Measurements from ENCODE around the gene MRPS12.
"Not testable (repeated sequence)": the region's sequence is repeated elsewhere in the genome, so short reads cannot be mapped to it uniquely, and the experiment has no call there.

The MRPS12 gene

GRCh38 chr19:38966149-38966548 is 35.4 kb downstream of the MRPS12 start:
- not testable (repeated sequence) for H3K27me3 ChIP-seq (ENCODE audit: control insufficient read depth, insufficient read depth, low read length); H3K36me3 ChIP-seq (ENCODE audit: insufficient read depth, low read length); H3K4me1 ChIP-seq (ENCODE audit: control insufficient read depth, insufficient read depth, low read length); H3K4me2 ChIP-seq (ENCODE audit: low read length); H3K9me3 ChIP-seq (replicated peaks; ENCODE audit: low read length); H3K4me3 ChIP-seq (ENCODE audit: low read length); H3K9ac ChIP-seq (ENCODE audit: low read depth, low read length)

GRCh38 chr19:38970664-38971532 is 40.2 kb downstream of the MRPS12 start:
- Histone ChIP-seq H3K9ac (ENCODE audit: low read depth, low read length) (no peak overlapping the region), H3K4me1 (ENCODE audit: control insufficient read depth, insufficient read depth, low read length) (peaks cover 5% of the 10 kb centered on the region), H3K36me3 (ENCODE audit: insufficient read depth, low read length) (peaks cover 4% of the 10 kb centered on the region), H3K27me3 (ENCODE audit: control insufficient read depth, insufficient read depth, low read length) (no peaks in the 10 kb centered on the region), H3K4me2 (ENCODE audit: low read length) (no peak overlapping the region), H3K4me3 (ENCODE audit: low read length) (no peak overlapping the region), H3K9me3 (replicated peaks; ENCODE audit: low read length) (no peaks in the 10 kb centered on the region)

DNA sequence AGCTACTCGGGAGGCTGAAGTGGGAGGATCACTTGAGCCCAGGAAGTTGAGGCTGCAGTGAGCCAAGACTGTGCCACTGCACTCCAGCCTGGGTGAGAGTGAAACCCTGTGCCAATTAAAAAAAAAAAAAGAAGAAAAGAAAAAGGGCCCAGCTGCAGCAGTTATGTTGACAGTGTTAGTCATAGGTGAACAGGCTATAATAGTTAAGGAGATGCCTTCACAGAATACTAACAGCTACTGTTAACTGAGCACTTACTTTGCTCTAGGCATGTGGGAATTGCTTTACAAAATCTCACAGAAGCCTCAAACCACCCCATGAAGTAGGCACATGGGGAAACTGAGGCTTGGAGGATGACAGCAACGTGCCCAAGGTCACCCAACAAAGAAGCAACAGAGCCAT is 40.9 kb downstream of the MRPS12 start:
- H3K36me3 ChIP-seq (ENCODE audit: insufficient read depth, low read length): peaks cover 4% of the 10 kb centered on the region
- H3K9me3 ChIP-seq (replicated peaks; ENCODE audit: low read length): no peaks in the 10 kb centered on the region

DNA sequence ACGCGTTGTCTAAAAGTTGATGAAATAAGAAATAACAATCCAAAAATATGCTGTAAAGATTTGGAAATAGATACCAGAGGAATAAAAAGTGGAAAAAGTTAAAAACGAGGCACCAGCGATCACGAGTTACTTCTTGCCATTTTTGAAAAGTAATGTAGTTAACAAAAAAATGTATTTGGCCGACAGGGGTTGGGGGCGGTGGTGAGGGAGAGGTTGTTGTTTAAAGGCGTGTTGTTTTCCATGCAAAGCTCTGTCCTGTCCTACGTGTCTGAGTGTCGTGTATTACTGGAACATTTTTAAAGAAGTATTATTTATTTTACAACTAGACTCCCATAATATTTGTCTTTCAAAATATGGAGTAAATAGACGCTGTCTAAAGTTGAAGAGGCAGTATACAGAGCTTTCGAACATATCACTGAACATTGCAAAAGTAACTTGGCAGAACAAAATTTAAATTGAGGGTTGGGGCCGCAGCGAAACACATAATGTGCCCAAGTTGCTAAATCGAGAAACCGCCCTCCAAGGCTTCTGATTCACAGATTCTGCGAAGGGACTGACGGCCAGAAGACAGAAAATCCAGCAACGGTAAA is 44.0 kb downstream of the MRPS12 start:
- H3K9me3 ChIP-seq (replicated peaks; ENCODE audit: low read length): no peaks in the 10 kb centered on the region
- peak overlapping the region; percentile 80 for H3K4me3 ChIP-seq (ENCODE audit: low read length)
- H3K9ac ChIP-seq (ENCODE audit: low read depth, low read length): peak overlapping the region; percentile 88
- peaks cover 14% of the 10 kb centered on the region for H3K4me1 ChIP-seq (ENCODE audit: control insufficient read depth, insufficient read depth, low read length)
- no peaks in the 10 kb centered on the region for H3K27me3 ChIP-seq (ENCODE audit: control insufficient read depth, insufficient read depth, low read length)
- no peaks in the 10 kb centered on the region for H3K36me3 ChIP-seq (ENCODE audit: insufficient read depth, low read length)
- H3K4me2 ChIP-seq (ENCODE audit: low read length): peak overlapping the region; percentile 91

More for the DNA sequence above, 40.9 kb downstream of the MRPS12 start:
- Histone ChIP-seq H3K4me2 (ENCODE audit: low read length) (no peak overlapping the region), H3K4me3 (ENCODE audit: low read length) (no peak overlapping the region), H3K9ac (ENCODE audit: low read depth, low read length) (no peak overlapping the region), H3K27me3 (ENCODE audit: control insufficient read depth, insufficient read depth, low read length) (no peaks in the 10 kb centered on the region), H3K4me1 (ENCODE audit: control insufficient read depth, insufficient read depth, low read length) (peaks cover 13% of the 10 kb centered on the region)

DNA sequence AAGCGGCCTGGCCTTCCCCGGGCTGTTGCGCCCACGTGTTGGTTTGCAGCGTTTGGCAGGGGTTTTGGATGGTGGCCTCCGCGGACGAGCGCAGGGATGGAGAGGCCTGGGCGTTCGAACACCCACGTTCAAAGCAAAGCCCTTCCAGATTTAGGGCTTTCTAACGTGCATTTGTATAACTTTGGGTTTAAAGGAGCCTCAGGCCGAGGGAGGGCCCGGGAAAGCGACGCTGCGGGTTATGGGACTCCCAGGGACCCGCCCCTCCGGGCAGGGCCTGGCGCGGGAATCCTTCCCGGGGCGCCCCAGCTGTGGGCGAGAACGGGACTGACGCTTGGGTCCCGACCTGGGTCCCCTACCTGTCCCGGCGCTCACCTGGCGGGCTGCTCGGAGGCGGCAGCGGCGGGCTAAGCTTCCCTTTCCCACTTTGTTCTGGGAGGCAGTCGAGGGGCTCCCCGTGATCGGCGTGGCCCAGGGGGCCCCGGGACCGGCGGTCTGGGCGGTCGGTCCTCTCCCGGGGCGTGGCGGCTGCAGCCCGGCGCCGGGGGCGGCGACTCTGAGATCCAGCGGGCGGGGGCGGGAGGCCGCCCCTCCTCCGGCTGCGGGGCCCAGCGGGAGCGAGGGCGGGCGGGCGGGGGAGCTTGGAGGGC is 44.6 kb downstream of the MRPS12 start, which contains the start of gene FBXO17:
Gene FBXO17, minus strand, starts transcription at position 529 of the 647 bp plus-strand sequence. CDS start 25,423 bp downstream, outside the sequence.
- H3K36me3 ChIP-seq (ENCODE audit: insufficient read depth, low read length): no peaks in the 10 kb centered on the region
- H3K9me3 ChIP-seq (replicated peaks; ENCODE audit: low read length): no peaks in the 10 kb centered on the region
- peaks cover 14% of the 10 kb centered on the region for H3K4me1 ChIP-seq (ENCODE audit: control insufficient read depth, insufficient read depth, low read length)
- peak within 1 kb of the TSS; percentile 88 for H3K9ac ChIP-seq (ENCODE audit: low read depth, low read length)
- peak within 1 kb of the TSS; percentile 91 for H3K4me2 ChIP-seq (ENCODE audit: low read length)
- peak within 1 kb of the TSS; percentile 80 for H3K4me3 ChIP-seq (ENCODE audit: low read length)
- H3K27me3 ChIP-seq (ENCODE audit: control insufficient read depth, insufficient read depth, low read length): no peaks in the 10 kb centered on the region

GRCh38 chr19:38975861-38976271 is 45.1 kb downstream of the MRPS12 start:
- no peaks in the 10 kb centered on the region for H3K36me3 ChIP-seq (ENCODE audit: insufficient read depth, low read length)
- peaks cover 14% of the 10 kb centered on the region for H3K4me1 ChIP-seq (ENCODE audit: control insufficient read depth, insufficient read depth, low read length)
- H3K4me2 ChIP-seq (ENCODE audit: low read length): peak overlapping the region; percentile 91
- peak overlapping the region; percentile 88 for H3K9ac ChIP-seq (ENCODE audit: low read depth, low read length)
- no peaks in the 10 kb centered on the region for H3K9me3 ChIP-seq (replicated peaks; ENCODE audit: low read length)
- peak overlapping the region; percentile 80 for H3K4me3 ChIP-seq (ENCODE audit: low read length)
- no peaks in the 10 kb centered on the region for H3K27me3 ChIP-seq (ENCODE audit: control insufficient read depth, insufficient read depth, low read length)

- Histone ChIP-seq H3K4me1 (ENCODE audit: control insufficient read depth, insufficient read depth, low read length) (peaks cover 14% of the 10 kb centered on the region), H3K27me3 (ENCODE audit: control insufficient read depth, insufficient read depth, low read length) (peaks cover 5% of the 10 kb centered on the region), H3K4me2 (ENCODE audit: low read length) (no peak overlapping the region), H3K9me3 (replicated peaks; ENCODE audit: low read length) (no peaks in the 10 kb centered on the region), H3K4me3 (ENCODE audit: low read length) (no peak overlapping the region), H3K9ac (ENCODE audit: low read depth, low read length) (no peak overlapping the region), H3K36me3 (ENCODE audit: insufficient read depth, low read length) (no peaks in the 10 kb centered on the region)
Measured at GRCh38 chr19:38977445-38978325, 46.9 kb downstream of the MRPS12 start.

DNA sequence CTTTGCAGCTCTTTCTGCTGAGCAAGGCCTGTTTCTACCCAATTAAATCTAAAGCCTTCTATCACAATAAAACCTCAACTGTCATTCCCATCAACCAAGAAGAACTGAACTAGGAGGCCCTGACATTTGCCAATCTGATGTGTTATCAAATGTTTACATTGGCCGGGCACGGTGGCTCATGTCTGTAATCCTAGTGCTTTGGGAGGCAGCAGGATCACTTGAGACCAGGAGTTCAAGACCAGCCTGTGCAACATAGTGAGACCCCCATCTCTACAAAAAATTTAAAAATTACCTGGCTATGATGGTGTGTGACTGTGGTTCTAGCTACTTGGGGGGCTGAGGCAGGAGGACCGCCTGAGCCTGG is 47.6 kb downstream of the MRPS12 start:
- Histone ChIP-seq H3K4me2 (ENCODE audit: low read length) (no peak overlapping the region), H3K36me3 (ENCODE audit: insufficient read depth, low read length) (no peaks in the 10 kb centered on the region), H3K4me1 (ENCODE audit: control insufficient read depth, insufficient read depth, low read length) (peaks cover 14% of the 10 kb centered on the region), H3K9me3 (replicated peaks; ENCODE audit: low read length) (no peaks in the 10 kb centered on the region), H3K4me3 (ENCODE audit: low read length) (no peak overlapping the region), H3K9ac (ENCODE audit: low read depth, low read length) (no peak overlapping the region), H3K27me3 (ENCODE audit: control insufficient read depth, insufficient read depth, low read length) (peaks cover 5% of the 10 kb centered on the region)

DNA sequence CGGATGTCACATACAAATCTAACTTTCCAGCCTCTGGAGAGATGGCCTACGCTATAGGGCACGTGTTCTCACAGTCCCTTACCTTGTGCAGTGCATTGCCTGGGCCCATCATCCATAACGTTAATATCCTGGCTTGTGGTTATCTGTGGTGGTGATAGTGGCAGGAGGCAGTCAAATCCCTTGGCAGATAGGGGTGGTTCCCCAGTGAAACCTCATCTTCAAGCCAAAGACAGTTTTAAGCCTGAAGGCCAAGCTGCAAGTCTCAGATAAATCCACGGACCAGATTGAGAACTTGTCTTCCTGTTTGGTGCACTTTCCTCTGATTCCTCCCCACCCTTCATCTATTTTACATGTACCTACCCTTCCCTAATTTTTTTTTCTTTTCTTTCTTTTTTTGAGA is 49.1 kb downstream of the MRPS12 start:
- Histone ChIP-seq H3K9me3 (replicated peaks; ENCODE audit: low read length) (no peaks in the 10 kb centered on the region), H3K4me2 (ENCODE audit: low read length) (no peak overlapping the region), H3K36me3 (ENCODE audit: insufficient read depth, low read length) (no peaks in the 10 kb centered on the region), H3K9ac (ENCODE audit: low read depth, low read length) (no peak overlapping the region), H3K4me3 (ENCODE audit: low read length) (no peak overlapping the region), H3K27me3 (ENCODE audit: control insufficient read depth, insufficient read depth, low read length) (peaks cover 5% of the 10 kb centered on the region), H3K4me1 (ENCODE audit: control insufficient read depth, insufficient read depth, low read length) (peaks cover 11% of the 10 kb centered on the region)

- H3K9me3 ChIP-seq (replicated peaks; ENCODE audit: low read length): no peaks in the 10 kb centered on the region
- H3K4me2 ChIP-seq (ENCODE audit: low read length): no peak overlapping the region
- no peak overlapping the region for H3K4me3 ChIP-seq (ENCODE audit: low read length)
- H3K36me3 ChIP-seq (ENCODE audit: insufficient read depth, low read length): no peaks in the 10 kb centered on the region
- peaks cover 5% of the 10 kb centered on the region for H3K27me3 ChIP-seq (ENCODE audit: control insufficient read depth, insufficient read depth, low read length)
- peaks cover 11% of the 10 kb centered on the region for H3K4me1 ChIP-seq (ENCODE audit: control insufficient read depth, insufficient read depth, low read length)
- H3K9ac ChIP-seq (ENCODE audit: low read depth, low read length): no peak overlapping the region
Measured at GRCh38 chr19:38980583-38981374, 50.0 kb downstream of the MRPS12 start.

Data from skeletal muscle satellite cell (primary cell).